Skeletal muscle cell (primary cell): ENCODE data around the gene ZBTB5.

Experiments
- DNase-seq: peaks from one replicate; pipeline ENCODE4 v3.0.0-alpha.2; 2010; ENCODE audit warnings: low read depth
- H3K4me3 ChIP-seq: 2 replicates; pipeline ENCODE4 v1.5.1; 2011; ENCODE audit warnings: low read depth, mild to moderate bottlenecking, control low read depth, low read length, moderate library complexity

The ZBTB5 gene

GRCh38 chr9:37454238-37454637 lies 11.0 kb downstream of the ZBTB5 start:
- DNase-seq, result no peak
- H3K4me3 ChIP-seq, result no peak overlapping the region

- H3K4me3 ChIP-seq, result no peak overlapping the region
- no peak for DNase-seq
Observed at GRCh38 chr9:37453827-37454226, 11.4 kb downstream of the ZBTB5 start.

GRCh38 chr9:37452611-37453010 lies 12.6 kb downstream of the ZBTB5 start:
- no peak for DNase-seq
- H3K4me3 ChIP-seq, result no peak overlapping the region

GRCh38 chr9:37451628-37452027 lies 13.6 kb downstream of the ZBTB5 start:
- H3K4me3 ChIP-seq, result no peak overlapping the region
- DNase-seq, result no peak

GRCh38 chr9:37449862-37450632 lies 15.2 kb downstream of the ZBTB5 start:
- no peak for DNase-seq
- no peak overlapping the region for H3K4me3 ChIP-seq

GRCh38 chr9:37447111-37447510 lies 18.1 kb downstream of the ZBTB5 start:
- DNase-seq, result no peak

GRCh38 chr9:37446401-37446800 lies 18.8 kb downstream of the ZBTB5 start:
- no peak for DNase-seq
- H3K4me3 ChIP-seq, result no peak overlapping the region

More at GRCh38 chr9:37447111-37447510, 18.1 kb downstream of the ZBTB5 start:
- H3K4me3 ChIP-seq, result no peak overlapping the region

- no peak for DNase-seq
Observed at GRCh38 chr9:37445832-37446231, 19.4 kb downstream of the ZBTB5 start.

GRCh38 chr9:37444890-37445289 lies 20.4 kb downstream of the ZBTB5 start:
- DNase-seq, result no peak
- no peak overlapping the region for H3K4me3 ChIP-seq

More at GRCh38 chr9:37445832-37446231, 19.4 kb downstream of the ZBTB5 start:
- H3K4me3 ChIP-seq, result no peak overlapping the region

GRCh38 chr9:37443566-37443965 lies 21.7 kb downstream of the ZBTB5 start:
- DNase-seq, result no peak
- no peak overlapping the region for H3K4me3 ChIP-seq

GRCh38 chr9:37442556-37442955 lies 22.7 kb downstream of the ZBTB5 start:
- no peak for DNase-seq
- H3K4me3 ChIP-seq, result no peak overlapping the region

- no peak overlapping the region for H3K4me3 ChIP-seq
- DNase-seq, result no peak
Observed at GRCh38 chr9:37441776-37442370, 23.4 kb downstream of the ZBTB5 start.

GRCh38 chr9:37438359-37438758 lies 26.9 kb downstream of the ZBTB5 start:
- no peak for DNase-seq
- H3K4me3 ChIP-seq, result no peak overlapping the region

GRCh38 chr9:37437621-37438020 lies 27.6 kb downstream of the ZBTB5 start:
- H3K4me3 ChIP-seq, result no peak overlapping the region
- no peak for DNase-seq

GRCh38 chr9:37437010-37437409 lies 28.2 kb downstream of the ZBTB5 start:
- H3K4me3 ChIP-seq, result no peak overlapping the region
- no peak for DNase-seq

GRCh38 chr9:37436540-37436939 lies 28.7 kb downstream of the ZBTB5 start:
- DNase-seq, result no peak

GRCh38 chr9:37433867-37434371 lies 31.3 kb downstream of the ZBTB5 start:
- no peak for DNase-seq
- H3K4me3 ChIP-seq, result no peak overlapping the region

More at GRCh38 chr9:37436540-37436939, 28.7 kb downstream of the ZBTB5 start:
- H3K4me3 ChIP-seq, result no peak overlapping the region

- no peak overlapping the region for H3K4me3 ChIP-seq
- no peak for DNase-seq
Observed at GRCh38 chr9:37432020-37432419, 33.2 kb downstream of the ZBTB5 start.

GRCh38 chr9:37430841-37431597 lies 34.2 kb downstream of the ZBTB5 start:
- no peak overlapping the region for H3K4me3 ChIP-seq
- DNase-seq, result no peak
